HepG2 (cell line): ENCODE measurements around the gene NME7. TPM values are rescaled to one million over a fixed set of nuclear protein-coding genes. Genes with fewer than 3 reads are reported as not detected.
A peak's percentile ranks its signal among the peaks of the same experiment; 100 is the strongest.

Experiments
- BHLHE40 ChIP-seq: IDR thresholded peaks from 2 replicates; pipeline ENCODE4 v1.6.1; 2011; ENCODE audit warnings: low read length, improper control_type of control experiment
- BRF2 ChIP-seq: sonication (generic); formaldehyde crosslinking; IDR thresholded peaks from 2 replicates; pipeline ENCODE4 v1.8.1; 2022; ENCODE audit warnings: mild to moderate bottlenecking, missing genetic modification reagents
- DPF2 ChIP-seq: sonication (generic); formaldehyde crosslinking; IDR thresholded peaks from 2 replicates; pipeline ENCODE4 v1.4.0; 2020; ENCODE audit warnings: mild to moderate bottlenecking, low read depth, missing genetic modification reagents, borderline replicate concordance
- EP300 ChIP-seq, 3 experiments: sonication (generic) in 1 of 3; formaldehyde crosslinking in 1 of 3; IDR thresholded peaks; 2 replicates each; pipeline versions ENCODE4 v1.5.1 to v1.6.1; 2011 to 2020; ENCODE audit warnings: low read depth in 2 of 3, low read length in 2 of 3, borderline replicate concordance in 1 of 3, improper control_type of control experiment in 1 of 3, mild to moderate bottlenecking in 1 of 3, missing genetic modification reagents in 1 of 3, moderate library complexity in 1 of 3
- FIP1L1 ChIP-seq: fragments of 200-400 bp; formaldehyde crosslinking; IDR thresholded peaks from 2 replicates; pipeline ENCODE4 v1.6.1; 2018; ENCODE audit warnings: low read depth, mild to moderate bottlenecking, low read length, moderate library complexity, borderline replicate concordance; ENCODE audit not compliant: insufficient read depth
- HMG20B ChIP-seq: conservative IDR thresholded peaks from 2 replicates; pipeline ENCODE4 v1.6.1; 2016; ENCODE audit warnings: missing genetic modification reagents, missing compliant biosample characterization
- JUND ChIP-seq: sonication (generic); formaldehyde crosslinking; IDR thresholded peaks from 2 replicates; pipeline ENCODE4 v1.8.0; 2022; ENCODE audit warnings: mild to moderate bottlenecking, missing genetic modification reagents
- MED1 ChIP-seq: sonication (generic); formaldehyde crosslinking; IDR thresholded peaks from 2 replicates; pipeline ENCODE4 v1.4.0; 2020; ENCODE audit warnings: missing genetic modification reagents
- ONECUT2 ChIP-seq: sonication (generic); formaldehyde crosslinking; IDR thresholded peaks from 2 replicates; pipeline ENCODE4 v1.4.0; 2020; ENCODE audit warnings: missing genetic modification reagents
- POGZ ChIP-seq: sonication (generic); formaldehyde crosslinking; IDR thresholded peaks from 2 replicates; pipeline ENCODE4 v1.4.0; 2020; ENCODE audit warnings: mild to moderate bottlenecking, missing genetic modification reagents
- PRMT3 ChIP-seq: sonication (generic); formaldehyde crosslinking; IDR thresholded peaks from 2 replicates; pipeline ENCODE4 v1.8.1; 2022; ENCODE audit warnings: low read depth, mild to moderate bottlenecking, moderate library complexity, missing genetic modification reagents, borderline replicate concordance
- RARG ChIP-seq: sonication (generic); formaldehyde crosslinking; IDR thresholded peaks from 2 replicates; pipeline ENCODE4 v1.4.0; 2020; ENCODE audit warnings: low read depth, mild to moderate bottlenecking, missing genetic modification reagents
- RCOR2 ChIP-seq: IDR thresholded peaks from 2 replicates; pipeline ENCODE4 v1.6.1; 2016; ENCODE audit warnings: missing biosample characterization, missing genetic modification reagents
- SKIL ChIP-seq: sonication (generic); formaldehyde crosslinking; IDR thresholded peaks from 2 replicates; pipeline ENCODE4 v1.8.0; 2022; ENCODE audit warnings: missing genetic modification reagents, mild to moderate bottlenecking, moderate library complexity, borderline replicate concordance
- TARDBP ChIP-seq: sonication (generic); formaldehyde crosslinking; IDR thresholded peaks from 2 replicates; pipeline ENCODE4 v1.8.0; 2022; ENCODE audit warnings: mild to moderate bottlenecking, missing genetic modification reagents
- ZFP62 ChIP-seq: sonication (generic); formaldehyde crosslinking; IDR thresholded peaks from 2 replicates; pipeline ENCODE4 v1.4.0; 2020; ENCODE audit warnings: missing genetic modification reagents
- ZNF143 ChIP-seq: sonication (generic); formaldehyde crosslinking; IDR thresholded peaks from 2 replicates; pipeline ENCODE4 v1.4.0; 2020; ENCODE audit warnings: missing genetic modification reagents
- ZNF260 ChIP-seq: sonication (generic); formaldehyde crosslinking; IDR thresholded peaks from 2 replicates; pipeline ENCODE4 v1.4.0; 2020; ENCODE audit warnings: missing genetic modification reagents, low read depth, mild to moderate bottlenecking, borderline replicate concordance
- ZNF451 ChIP-seq: sonication (generic); formaldehyde crosslinking; IDR thresholded peaks from 2 replicates; pipeline ENCODE4 v1.5.0; 2020; ENCODE audit warnings: mild to moderate bottlenecking, missing genetic modification reagents
- ZNF614 ChIP-seq: IDR thresholded peaks from 2 replicates; pipeline ENCODE4 v1.6.1; 2018; ENCODE audit warnings: missing biosample characterization, missing genetic modification reagents, inconsistent platforms, borderline replicate concordance
- ZSCAN12 ChIP-seq: sonication (generic); formaldehyde crosslinking; IDR thresholded peaks from 2 replicates; pipeline ENCODE4 v1.9.0; 2021; ENCODE audit warnings: mild to moderate bottlenecking, missing genetic modification reagents
- polyA plus RNA-seq, 8 experiments: library from polyadenylated mRNA; depleted of rRNA in 3 of 8; stranded (reverse) in 7 of 8; unstranded in 1 of 8; fragments of >200 nt; fragmentation: Illumina TruSeq in 4 of 8; extraction: Trizol in 4 of 8; gene quantifications; 2 replicates each; pipeline versions ENCODE4 v1.2.1 to v1.2.3, GENCODE V29; 2011 to 2016; ENCODE audit warnings: low read depth in 4 of 8, missing spikeins in 1 of 8, mixed read lengths in 1 of 8; ENCODE audit not compliant: insufficient read depth in 1 of 8
- total RNA-seq, 5 experiments: library from RNA; depleted of rRNA; stranded (reverse); fragments of >200 nt; fragmentation: Illumina TruSeq; extraction: Trizol; gene quantifications; 2 replicates each; pipeline ENCODE4 v1.2.3, GENCODE V29; 2016; ENCODE audit warnings: low read depth in 1 of 5
- TF ChIP-seq, protein P1 (sequence below): sonication (generic); formaldehyde crosslinking; IDR thresholded peaks from 2 replicates; pipeline ENCODE4 v1.4.0; 2020; ENCODE audit warnings: missing genetic modification reagents, low read depth, mild to moderate bottlenecking, borderline replicate concordance
- TF ChIP-seq, protein P2 (sequence below): IDR thresholded peaks from 2 replicates; pipeline ENCODE4 v1.6.1; 2016; ENCODE audit warnings: mild to moderate bottlenecking

The NME7 gene
- total and polyA plus RNA-seq, 2 of the 13 experiments (the other 11 are each of a cell fraction or from before 2014, with no cell fraction given), result 9.4 to 22.5 TPM

- TF ChIP-seq ZFP62 (CRISPR knock-in tag) (no peak), RARG (CRISPR knock-in tag) (no peak; the same call in 1 of the 2 replicates), DPF2 (CRISPR knock-in tag) (peak; percentile 65; the same call in 1 of the 2 replicates), HMG20B (CRISPR knock-in tag) (0 out of 2 replicates have a peak, but pooled peaks have one; percentile 44), ONECUT2 (0 out of 2 replicates have a peak, but pooled peaks have one; percentile 24), SKIL (CRISPR knock-in tag) (peak; percentile 30; the same call in 1 of the 2 replicates), TARDBP (CRISPR knock-in tag) (0 out of 2 replicates have a peak, but pooled peaks have one; percentile 47), PRMT3 (CRISPR knock-in tag) (no peak), MED1 (CRISPR knock-in tag) (peak; percentile 95), FIP1L1 (no peak), ZNF143 (no peak), JUND (CRISPR knock-in tag) (peak; percentile 75; the same call in 1 of the 2 replicates), ZNF451 (CRISPR knock-in tag) (no peak), RCOR2 (peak; percentile 92), BRF2 (CRISPR knock-in tag) (no peak), ZSCAN12 (CRISPR knock-in tag) (no peak), EP300 (IDR thresholded peaks at IDR 0.05; ENCODE audit: low read depth in 2 of 2, low read length in 2 of 2) (peak; percentile 87 to 97), EP300 (CRISPR knock-in tag; IDR thresholded peaks at IDR 0.05; ENCODE audit: borderline replicate concordance) (peak; percentile 90), ZNF260 (CRISPR knock-in tag) (no peak), BHLHE40 (no peak), POGZ (peak; percentile 99), ZNF614 (CRISPR knock-in tag) (peak; percentile 75)
- TF ChIP-seq, protein P1, sequence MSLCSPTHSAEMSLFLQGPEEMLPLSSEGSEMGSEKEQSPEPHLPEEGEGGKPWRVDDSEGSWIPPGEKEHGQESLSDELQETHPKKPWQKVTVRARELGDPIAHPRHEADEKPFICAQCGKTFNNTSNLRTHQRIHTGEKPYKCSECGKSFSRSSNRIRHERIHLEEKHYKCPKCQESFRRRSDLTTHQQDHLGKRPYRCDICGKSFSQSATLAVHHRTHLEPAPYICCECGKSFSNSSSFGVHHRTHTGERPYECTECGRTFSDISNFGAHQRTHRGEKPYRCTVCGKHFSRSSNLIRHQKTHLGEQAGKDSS, result peak; percentile 44; the same call in 1 of the 2 replicates
- TF ChIP-seq, protein P2, sequence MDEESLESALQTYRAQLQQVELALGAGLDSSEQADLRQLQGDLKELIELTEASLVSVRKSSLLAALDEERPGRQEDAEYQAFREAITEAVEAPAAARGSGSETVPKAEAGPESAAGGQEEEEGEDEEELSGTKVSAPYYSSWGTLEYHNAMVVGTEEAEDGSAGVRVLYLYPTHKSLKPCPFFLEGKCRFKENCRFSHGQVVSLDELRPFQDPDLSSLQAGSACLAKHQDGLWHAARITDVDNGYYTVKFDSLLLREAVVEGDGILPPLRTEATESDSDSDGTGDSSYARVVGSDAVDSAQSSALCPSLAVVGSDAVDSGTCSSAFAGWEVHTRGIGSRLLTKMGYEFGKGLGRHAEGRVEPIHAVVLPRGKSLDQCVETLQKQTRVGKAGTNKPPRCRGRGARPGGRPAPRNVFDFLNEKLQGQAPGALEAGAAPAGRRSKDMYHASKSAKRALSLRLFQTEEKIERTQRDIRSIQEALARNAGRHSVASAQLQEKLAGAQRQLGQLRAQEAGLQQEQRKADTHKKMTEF, result peak; percentile 85
Observed at GRCh38 chr1:169148472-169149252, 218.9 kb downstream of the NME7 start (continued).
